ENCODE data around the gene APBB2. TPM values are rescaled to one million over a fixed set of nuclear protein-coding genes. Genes with fewer than 3 reads are reported as not detected.
A peak's percentile ranks its signal among the peaks of the same experiment; 100 is the strongest.

APBB2 gene
- total RNA-seq, 2 donors from 2014 or later: 34.8 to 42.8 TPM

DNA sequence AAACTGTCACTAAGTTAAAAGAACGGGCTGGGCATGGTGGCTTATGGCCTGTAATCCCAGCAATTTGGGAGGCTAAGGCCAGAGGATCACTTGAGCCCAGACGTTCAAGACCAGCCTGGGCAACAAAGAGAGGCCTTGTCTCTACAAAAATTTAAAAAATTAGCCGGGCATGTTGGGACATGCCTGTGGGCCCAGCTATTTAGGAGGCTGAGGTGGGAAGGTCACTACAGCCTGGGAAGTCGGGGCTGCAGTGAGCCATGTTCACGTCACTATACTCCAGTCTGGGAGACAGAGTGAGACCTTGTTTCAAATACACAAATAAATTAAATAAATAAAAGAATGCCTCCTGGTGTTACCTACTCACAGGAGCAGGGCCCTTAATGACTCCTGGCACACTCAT, 69.5 kb downstream of the APBB2 start:
- peak overlapping the region in 3 of 4 donors; percentile 27 to 77 (median 44) for H3K27ac ChIP-seq
- intact Hi-C loops (cut with DNase I): no loop called here
- TF ChIP-seq POLR2A (IDR thresholded peaks at IDR 0.05): no peak
- TF ChIP-seq, protein P1, sequence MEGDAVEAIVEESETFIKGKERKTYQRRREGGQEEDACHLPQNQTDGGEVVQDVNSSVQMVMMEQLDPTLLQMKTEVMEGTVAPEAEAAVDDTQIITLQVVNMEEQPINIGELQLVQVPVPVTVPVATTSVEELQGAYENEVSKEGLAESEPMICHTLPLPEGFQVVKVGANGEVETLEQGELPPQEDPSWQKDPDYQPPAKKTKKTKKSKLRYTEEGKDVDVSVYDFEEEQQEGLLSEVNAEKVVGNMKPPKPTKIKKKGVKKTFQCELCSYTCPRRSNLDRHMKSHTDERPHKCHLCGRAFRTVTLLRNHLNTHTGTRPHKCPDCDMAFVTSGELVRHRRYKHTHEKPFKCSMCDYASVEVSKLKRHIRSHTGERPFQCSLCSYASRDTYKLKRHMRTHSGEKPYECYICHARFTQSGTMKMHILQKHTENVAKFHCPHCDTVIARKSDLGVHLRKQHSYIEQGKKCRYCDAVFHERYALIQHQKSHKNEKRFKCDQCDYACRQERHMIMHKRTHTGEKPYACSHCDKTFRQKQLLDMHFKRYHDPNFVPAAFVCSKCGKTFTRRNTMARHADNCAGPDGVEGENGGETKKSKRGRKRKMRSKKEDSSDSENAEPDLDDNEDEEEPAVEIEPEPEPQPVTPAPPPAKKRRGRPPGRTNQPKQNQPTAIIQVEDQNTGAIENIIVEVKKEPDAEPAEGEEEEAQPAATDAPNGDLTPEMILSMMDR (IDR thresholded peaks at IDR 0.05): no peak
- no peak for ATAC-seq
- H3K36me3 ChIP-seq (replicated peaks in 1 of 2; ENCODE audit: insufficient read depth in 1 of 2, low read depth in 2 of 2): no peaks in the 10 kb centered on the region
- peaks cover 38% of the 10 kb centered on the region for H3K4me1 ChIP-seq
- no peak overlapping the region for H3K4me3 ChIP-seq
- H3K27me3 ChIP-seq: no peaks in the 10 kb centered on the region
- H3K9me3 ChIP-seq: no peaks in the 10 kb centered on the region
- no peak for DNase-seq
- WGBS, 2 donors: 61 to 76% methylated on average over 5 of the region's 5 CpGs

DNA sequence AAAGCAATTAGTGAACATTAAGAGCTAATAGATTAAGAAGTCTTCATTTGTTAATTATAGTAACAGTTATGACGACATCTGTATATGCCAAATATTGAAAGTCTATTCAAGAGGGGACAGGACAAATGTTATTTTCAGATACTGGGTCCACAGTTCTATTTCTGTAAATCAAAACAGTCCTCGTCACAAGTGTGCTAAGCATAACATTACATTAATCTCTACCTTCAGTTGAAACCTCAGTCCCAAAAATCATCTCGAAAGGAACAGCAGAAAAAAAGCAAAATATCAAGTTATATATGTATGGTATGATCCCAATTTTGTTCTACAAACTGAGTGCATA, 70.3 kb downstream of the APBB2 start:
- 82 to 85% methylated on average over 3 of the region's 3 CpGs for whole genome bisulfite sequencing, 2 donors
- H3K4me3 ChIP-seq: no peak overlapping the region
- ATAC-seq (no peak), DNase-seq (no peak)
- no peak for TF ChIP-seq POLR2A (IDR thresholded peaks at IDR 0.05)
- TF ChIP-seq, protein P1 (IDR thresholded peaks at IDR 0.05): no peak
- no peaks in the 10 kb centered on the region for H3K9me3 ChIP-seq
- H3K27me3 ChIP-seq: no peaks in the 10 kb centered on the region
- intact Hi-C loops (cut with DNase I): no loop called here
- H3K4me1 ChIP-seq: peaks cover 40% of the 10 kb centered on the region
- H3K27ac ChIP-seq: peak overlapping the region in 3 of 4 donors; percentile 65 to 77 (median 75)
- H3K36me3 ChIP-seq (replicated peaks in 1 of 2; ENCODE audit: insufficient read depth in 1 of 2, low read depth in 2 of 2): no peaks in the 10 kb centered on the region

DNA sequence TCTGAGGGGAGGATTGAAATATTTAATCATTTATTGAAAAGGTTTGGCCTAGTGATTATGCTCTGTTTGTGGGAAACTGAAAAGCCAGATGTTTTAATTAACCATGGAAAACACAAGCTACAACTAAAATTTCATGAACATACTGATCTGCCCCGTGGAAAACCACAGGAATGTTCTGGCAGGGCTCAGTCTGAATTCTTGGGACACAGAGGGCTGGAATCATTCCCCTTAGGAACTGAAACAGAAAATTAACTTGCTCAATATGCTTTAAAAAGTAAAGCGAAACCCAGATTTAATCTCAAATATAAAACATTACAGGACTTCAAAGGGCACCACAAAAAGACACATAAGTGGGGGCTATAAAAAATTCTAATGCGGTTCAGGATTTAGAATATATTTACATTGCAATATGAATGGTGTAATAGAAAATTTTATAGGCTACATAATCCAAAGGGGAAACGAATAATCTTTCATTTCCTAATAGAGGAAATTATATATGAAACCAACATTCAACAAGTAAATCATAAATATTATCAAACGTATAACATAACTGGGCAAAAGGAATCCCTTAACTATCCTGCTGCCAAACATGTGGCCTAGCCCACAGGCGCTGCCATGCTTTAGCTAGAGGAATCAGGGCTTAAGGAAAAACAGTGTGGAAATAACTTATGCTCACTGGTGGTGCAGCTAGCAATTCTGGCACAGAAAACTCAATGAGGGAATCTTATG, 70.9 kb downstream of the APBB2 start:
- Histone ChIP-seq H3K27me3 (no peaks in the 10 kb centered on the region), H3K27ac (peak overlapping the region; percentile 65 to 77 (median 70)), H3K4me3 (no peak overlapping the region), H3K36me3 (replicated peaks in 1 of 2; ENCODE audit: insufficient read depth in 1 of 2, low read depth in 2 of 2) (no peaks in the 10 kb centered on the region), H3K9me3 (no peaks in the 10 kb centered on the region), H3K4me1 (peaks cover 45% of the 10 kb centered on the region)
- ATAC-seq (peak; percentile 83), DNase-seq (peak in 3 of 4 donors; percentile 43 to 62 (median 48))
- WGBS, 2 donors: 58 to 71% methylated on average over 6 of the region's 6 CpGs
- intact Hi-C loops (cut with DNase I): no loop called here
- no peak for TF ChIP-seq POLR2A (IDR thresholded peaks at IDR 0.05)
- TF ChIP-seq, protein P1 (IDR thresholded peaks at IDR 0.05): no peak

DNA sequence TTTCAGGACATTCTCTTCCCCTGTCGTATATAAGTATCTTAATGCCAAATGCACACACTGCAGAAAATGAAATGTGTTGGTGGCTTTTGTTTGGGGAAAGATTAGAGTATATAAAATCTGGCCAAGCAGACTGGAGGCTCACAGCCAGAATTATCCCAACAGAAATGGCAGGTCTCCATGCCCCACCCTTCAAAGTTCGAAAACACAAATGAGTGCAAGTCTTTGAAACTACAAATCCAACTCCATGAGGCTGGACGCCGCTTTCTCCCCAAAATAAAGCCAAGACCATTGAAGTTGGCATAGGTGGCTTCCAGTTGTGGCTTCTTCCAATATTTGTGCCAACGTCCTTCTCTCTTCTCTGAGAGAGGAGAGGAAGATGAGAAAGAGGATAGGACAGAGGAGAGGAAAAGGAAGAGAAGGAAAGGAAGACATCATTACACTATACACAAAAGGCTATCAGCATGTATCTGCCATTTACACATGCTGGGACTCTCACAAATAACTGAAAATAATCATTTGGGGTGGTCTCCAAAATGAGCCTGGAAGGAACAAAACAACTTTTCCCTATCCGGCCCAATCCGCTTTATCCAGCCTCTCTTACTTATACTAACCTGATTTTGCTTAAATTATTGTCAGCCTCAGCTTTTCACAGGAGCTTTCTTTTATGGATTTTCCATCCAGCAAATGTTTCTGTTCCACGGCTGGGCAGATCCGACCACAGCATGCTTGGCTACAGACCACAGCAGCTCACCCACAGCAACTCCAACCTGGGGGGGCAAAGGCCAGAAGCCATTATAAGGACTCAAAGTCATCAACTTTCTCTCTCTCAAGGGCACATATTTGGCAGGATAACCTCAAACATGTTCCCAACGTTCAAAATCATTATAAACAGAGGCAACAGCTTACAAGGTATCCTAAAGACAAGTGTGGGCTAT, 71.7 kb downstream of the APBB2 start:
- Histone ChIP-seq H3K4me1 (peaks cover 50% of the 10 kb centered on the region), H3K27ac (peak overlapping the region; percentile 65 to 77 (median 70)), H3K27me3 (no peaks in the 10 kb centered on the region), H3K36me3 (replicated peaks in 1 of 2; ENCODE audit: insufficient read depth in 1 of 2, low read depth in 2 of 2) (no peaks in the 10 kb centered on the region), H3K9me3 (no peaks in the 10 kb centered on the region), H3K4me3 (no peak overlapping the region)
- intact Hi-C loops (cut with DNase I): no loop called here
- ATAC-seq (peak; percentile 54), DNase-seq (peak in 3 of 4 donors; percentile 20 to 35 (median 31))
- WGBS, 2 donors: 53 to 63% methylated on average over 10 of the region's 10 CpGs
- no peak for TF ChIP-seq POLR2A (IDR thresholded peaks at IDR 0.05)
- TF ChIP-seq, protein P1 (IDR thresholded peaks at IDR 0.05): no peak
